ENCODE results near the gene SLC25A40.
A peak's percentile ranks its signal among the peaks of the same experiment; 100 is the strongest.
"Not testable (repeated sequence)": the region's sequence is repeated elsewhere in the genome, so short reads cannot be mapped to it uniquely, and the experiment has no call there.

The SLC25A40 gene

DNA sequence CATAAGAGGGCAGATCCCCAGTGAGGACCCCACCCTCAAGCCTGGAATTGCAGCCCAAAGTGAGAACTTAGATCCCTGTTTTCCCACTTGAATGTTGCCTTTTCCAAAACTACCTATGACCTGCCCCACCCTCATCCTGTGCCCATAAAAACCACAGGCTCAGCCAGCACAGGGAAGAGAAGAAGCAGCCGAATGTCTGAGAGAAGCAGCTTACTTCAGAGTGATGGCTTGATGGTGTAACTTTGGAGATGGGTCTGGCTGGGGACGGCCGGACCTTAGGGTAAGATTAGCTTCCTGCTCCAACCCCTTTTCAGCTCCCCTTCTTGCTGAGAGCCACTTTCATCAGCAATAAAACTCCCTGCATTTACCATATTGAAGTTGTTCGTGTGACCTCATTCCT, 5.7 kb downstream of the SLC25A40 start:
- no peak for DNase-seq

DNA sequence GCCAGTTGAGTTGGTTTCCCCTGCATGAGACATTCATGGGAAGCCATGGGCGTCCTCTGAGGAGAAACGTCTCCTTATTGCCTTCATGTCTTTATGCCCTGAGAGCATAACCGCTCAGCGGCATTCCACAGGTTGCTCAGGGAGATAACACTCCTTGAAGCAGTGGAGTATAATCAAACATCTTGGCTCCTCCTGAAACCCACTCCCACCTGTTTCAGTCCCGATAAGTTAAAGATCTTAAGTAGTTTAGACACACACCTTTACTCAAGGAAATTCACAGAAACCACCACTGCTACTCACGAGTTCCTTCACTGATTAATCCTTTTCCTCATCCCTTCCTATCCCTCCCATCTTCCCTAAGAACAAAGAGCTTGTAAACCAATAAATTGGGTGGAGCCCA, 9.6 kb downstream of the SLC25A40 start:
- not testable (repeated sequence) for DNase-seq

DNA sequence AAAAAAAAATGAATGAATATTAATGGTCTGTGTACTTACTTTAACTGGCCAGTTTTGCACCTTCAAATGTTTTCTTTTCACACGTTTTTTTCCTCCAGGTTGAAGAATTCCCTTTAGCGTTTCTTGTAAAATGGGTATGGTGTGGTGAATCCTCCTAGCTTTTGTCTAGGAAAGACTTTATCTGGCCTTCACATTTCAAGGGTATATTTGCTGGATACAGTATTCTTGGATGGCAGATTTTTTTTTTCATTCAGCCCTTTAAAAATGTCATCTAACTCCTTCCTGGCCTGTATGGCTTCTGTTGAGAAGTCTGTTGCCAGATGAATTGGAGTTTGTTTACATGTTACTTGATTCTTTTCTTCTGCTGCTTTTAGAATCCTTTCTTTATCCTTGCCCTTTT, 10.1 kb downstream of the SLC25A40 start:
- DNase-seq: no peak

DNA sequence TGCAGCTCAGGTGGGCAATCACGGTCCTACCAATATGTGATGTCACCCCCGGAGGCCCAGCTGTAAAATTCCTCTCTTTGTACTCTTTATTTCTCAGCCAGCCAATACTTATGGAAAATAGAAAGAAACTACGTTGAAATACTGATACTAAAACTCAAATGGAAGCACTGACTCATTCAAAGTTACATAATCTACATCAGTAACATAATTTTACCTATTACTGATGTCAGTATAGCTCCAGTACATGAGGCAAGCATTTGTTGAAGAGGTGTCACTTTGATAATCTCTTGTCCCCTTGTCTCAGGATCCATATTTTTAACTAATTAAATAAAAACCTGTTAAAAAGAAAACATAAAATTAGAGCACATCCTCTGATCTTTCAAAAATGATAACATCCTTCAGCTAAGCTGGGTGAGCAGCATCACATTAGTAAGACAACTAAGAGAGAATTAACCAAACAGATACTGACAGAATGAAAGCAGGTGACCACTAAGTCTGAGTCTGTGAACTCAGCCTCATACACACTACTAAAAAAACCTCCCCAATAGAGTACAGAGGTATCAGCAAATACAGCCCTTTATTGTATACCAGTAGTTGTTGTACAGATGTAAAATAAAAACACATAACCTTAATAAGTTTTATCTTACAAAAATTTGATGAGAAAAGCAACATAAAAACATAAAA, 17.6 kb downstream of the SLC25A40 start:
- no peak for DNase-seq

DNA sequence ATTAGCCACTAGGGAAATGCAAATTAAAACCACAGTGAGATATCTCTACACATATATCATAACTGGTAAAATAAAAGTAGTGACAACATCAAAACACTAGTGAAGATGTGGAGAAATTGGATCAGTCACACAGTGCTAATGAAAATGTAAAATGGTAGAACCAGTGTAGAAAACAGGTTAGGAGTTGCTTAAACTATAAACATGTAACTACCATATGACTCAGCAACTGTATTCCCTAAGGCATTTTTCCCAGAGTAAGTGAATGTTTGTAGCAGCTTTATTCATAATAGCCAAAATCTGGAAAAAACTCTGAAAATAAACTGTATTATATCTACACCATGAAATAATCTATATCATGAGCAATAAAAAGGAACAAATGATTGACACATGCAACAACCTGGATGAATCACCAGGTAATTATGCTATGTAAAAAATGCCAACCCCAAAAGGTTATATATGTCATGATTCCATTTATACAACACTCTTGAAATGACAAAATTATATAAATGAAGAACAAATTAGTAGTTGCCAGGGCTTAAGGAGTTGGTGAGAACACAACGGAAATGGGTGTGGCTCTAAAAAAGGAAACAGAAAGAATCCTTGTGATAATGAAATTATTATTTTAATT, 22.8 kb downstream of the SLC25A40 start:
- no peak for DNase-seq

DNA sequence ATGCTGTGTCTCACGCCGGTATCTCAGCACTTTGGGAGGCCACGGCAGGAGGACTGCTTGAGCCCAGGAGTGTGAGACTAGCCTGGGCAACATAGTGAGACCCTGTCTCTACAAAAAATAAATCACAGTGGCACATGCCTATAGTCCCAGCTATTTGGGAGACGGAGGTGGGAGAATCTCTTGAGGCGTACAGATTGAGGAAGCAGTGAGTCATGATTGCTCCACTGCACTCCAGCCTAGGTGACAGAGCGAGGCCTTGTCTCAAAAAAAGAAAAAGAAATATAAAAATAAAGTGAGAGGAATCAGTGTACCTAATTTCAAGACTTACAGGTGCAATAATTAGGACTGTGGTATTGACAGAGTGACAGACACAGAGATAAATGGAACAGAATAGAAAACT, 23.9 kb downstream of the SLC25A40 start:
- DNase-seq: no peak

DNA sequence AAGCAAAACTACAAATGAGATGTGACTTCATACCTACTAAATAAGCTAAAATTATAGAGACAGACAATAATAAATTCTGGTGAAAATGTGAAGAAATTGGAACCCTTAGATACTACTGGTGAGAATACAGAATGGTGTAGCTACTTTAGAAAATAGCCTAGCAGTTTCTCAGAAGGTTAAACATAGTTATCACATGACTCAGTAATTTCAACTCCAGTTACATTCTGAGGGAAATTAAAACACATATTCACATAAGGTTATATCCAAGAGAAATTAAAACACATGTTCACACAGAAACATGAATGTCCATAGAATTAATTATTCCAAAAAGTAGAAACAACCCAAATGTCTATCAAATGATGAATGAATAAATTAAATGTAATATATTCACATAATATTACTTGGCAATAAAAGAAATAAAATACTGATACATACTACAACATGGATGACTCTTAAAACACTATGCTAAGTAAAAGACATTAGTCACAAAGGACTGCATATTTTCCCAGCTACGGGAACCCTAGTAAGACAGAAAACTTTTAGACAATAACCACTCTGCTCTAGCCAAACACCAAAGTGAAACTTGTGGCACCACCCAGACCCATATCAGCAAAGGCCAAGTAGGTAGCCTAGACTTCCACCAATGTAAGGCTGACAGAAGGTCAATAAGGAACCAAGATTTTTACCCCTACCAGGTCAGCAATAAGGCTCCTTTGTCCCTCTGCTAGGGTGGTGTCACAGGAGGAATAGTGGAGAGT, 25.1 kb downstream of the SLC25A40 start:
- no peak for DNase-seq

DNA sequence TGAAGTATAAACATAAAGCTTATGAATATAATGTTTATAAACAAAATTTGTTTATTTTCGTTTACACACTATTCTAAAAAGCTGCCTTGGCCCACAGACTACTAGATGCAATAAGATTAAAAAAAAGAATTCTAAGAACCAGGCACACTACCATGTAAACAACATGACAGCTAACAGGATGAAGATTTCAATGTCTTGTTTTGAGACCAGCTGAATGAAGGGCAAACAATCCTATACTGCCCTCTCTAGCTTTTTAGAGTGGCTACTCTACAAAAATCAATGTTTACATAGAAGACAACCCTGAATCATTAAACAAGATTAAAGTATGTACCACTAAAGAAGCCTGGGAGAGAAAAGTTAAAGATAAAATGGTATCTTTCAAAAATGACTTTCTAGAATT, 38.6 kb downstream of the SLC25A40 start:
- no peak for DNase-seq

DNA sequence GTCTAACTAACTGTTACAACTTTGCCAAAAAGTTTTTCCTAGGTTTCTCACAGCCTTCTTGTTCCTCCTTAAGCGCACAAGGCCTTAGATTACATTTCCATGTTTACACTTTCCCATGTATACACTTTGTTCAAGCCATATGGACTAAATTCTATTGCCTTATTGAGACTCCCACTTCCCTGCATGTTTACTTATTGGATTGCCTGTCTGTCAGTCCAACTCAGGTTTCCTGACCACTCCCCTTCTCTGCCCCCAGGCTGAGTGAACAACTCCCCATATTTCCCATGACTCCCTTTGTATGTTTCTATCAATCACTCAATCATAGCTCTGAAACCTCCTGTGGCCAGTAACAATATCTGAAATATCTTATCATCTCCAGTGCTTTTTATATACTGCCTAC, 43.0 kb downstream of the SLC25A40 start:
- no peak for DNase-seq

DNA sequence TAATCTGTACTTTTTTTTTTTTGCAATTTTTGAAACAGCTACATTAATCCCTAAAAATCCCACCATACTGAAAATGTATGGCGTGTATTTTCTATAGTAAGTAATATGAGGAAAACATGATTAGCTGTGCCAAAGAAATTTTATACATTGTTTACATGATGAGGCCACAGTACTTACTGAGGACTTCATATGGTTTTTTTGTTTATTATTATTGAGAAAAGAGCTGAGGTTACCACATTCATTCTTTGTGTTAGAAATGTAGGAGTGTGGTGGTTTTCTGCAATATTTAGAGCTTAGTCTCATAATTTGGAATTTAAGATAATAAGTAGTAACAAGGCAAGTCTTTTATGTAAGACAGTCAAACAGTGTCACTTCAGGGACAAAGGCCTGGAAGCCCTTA, 45.1 kb downstream of the SLC25A40 start:
- no peak for DNase-seq

DNA sequence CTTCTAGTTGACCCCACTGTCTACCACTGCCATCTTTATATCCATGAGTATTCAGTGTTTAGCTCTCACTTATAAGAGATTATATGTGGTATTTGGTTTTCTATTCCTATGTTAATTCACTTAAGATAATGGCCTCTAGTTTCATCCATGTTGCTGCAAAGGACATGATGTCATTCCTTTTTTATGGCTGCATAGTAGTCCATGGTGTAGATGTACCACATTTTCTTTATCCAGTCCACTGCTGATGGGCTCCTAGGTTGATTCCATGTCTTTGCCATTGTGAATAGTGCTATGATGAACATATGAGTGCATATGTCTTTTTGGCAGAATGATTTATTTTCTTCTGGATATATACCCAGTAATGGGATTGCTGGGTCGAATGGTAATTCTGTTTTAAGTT, 47.8 kb downstream of the SLC25A40 start:
- not testable (repeated sequence) for DNase-seq

DNA sequence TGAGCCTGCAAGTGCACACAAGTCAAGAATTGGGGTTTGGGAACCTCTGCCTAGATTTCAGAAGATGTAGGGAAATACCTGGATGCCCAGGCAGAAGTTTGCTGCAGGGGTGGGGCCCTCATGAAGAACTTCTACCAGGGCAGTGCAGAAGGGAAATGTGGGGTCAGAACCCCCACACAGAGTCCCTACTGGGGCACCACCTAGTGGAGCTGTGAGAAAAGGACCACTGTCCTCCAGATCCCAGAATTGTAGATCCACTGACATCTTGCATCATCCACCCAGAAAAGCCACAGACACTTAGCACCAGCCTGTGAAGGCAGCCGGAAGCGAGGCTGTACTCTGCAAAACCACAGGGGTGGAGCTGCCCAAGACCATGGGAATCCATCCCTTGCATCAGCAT, 50.8 kb downstream of the SLC25A40 start:
- DNase-seq: not testable (repeated sequence)

DNA sequence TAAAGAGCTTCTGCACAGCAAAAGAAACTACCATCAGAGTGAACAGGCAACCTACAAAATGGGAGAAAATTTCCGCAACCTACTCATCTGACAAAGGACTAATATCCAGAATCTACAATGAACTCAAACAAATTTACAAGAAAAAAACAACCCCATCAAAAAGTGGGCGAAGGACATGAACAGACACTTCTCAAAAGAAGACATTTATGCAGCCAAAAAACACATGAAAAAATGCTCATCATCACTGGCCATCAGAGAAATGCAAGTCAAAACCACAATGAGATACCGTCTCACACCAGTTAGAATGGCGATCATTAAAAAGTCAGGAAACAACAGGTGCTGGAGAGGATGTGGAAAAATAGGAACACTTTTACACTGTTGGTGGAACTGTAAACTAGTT, 54.1 kb downstream of the SLC25A40 start:
- not testable (repeated sequence) for DNase-seq

DNA sequence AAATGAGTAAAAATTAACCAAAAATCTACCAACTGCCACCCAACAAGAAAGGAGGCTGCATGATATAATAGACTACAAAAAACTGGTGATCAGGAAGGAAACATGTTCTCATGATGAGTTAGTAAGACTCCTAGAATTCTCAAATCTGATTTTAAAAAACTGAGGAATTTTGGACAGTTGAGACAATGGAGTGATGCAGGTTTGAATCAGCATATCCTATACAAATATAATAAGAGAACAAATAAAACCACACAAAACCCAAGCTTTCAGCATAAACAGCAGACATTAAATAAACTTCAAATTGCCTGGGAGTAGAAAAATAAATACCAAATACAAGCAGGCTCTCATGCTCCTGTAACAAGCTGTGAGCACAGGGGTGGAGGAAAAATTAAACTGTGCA, 57.8 kb downstream of the SLC25A40 start:
- no peak for DNase-seq

DNA sequence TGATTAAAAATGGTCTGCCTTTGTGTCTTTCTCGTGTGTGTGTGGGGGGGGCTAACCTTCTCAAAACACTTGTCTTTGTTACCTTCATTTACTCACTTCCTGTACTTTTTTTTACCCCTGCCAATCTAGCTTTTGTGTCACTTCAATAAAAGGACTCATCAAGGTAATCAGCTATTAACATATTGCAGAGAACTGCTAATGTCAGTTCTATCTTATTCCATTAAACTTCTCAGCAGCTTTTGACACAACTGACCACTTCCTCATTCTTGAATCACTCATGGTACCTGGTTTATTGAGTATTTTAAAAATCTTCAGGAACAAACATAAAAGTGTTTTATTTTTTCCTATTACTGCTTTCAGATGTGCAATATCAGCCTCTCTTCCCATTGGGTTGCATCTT, 59.8 kb downstream of the SLC25A40 start:
- peak in 1 of 2 experiments; percentile 30 for DNase-seq

DNA sequence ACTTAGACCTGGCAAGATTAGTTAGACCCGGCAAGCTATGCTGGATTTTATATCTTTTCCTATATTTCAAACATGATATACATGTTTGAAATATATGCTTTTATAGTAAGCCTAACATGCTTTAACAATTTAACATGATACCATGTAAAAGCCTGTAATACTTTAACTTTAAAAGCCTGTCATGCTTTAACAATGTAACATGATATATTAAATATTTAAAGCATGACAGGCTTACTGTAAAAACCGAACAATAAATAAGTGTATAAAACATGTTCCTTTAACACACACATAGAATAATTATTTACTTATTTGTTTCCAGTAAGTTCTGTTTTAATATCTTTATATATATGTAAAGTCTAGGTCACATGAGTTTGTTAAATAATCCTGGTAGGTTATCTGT, 65.4 kb downstream of the SLC25A40 start:
- no peak for DNase-seq

DNA sequence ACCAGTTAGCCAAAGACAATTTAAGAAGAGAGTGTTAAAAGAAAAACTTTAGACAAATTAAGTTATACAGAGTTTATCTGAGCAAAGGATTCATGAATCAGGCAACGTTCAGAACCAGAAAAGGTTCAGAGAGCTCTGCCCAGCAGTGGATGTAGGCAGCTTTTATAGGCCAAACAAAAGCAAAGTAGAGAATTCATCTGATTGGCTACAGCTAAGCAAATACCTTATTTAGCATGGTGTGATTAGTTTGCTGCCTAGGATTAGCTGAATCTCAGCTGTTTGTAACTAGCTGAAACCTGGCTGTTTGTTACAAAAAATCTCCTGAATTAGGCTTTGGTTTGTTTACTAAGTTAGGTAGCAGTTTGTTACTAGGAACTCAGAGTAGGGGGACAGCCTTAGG, 66.0 kb downstream of the SLC25A40 start:
- no peak for DNase-seq

DNA sequence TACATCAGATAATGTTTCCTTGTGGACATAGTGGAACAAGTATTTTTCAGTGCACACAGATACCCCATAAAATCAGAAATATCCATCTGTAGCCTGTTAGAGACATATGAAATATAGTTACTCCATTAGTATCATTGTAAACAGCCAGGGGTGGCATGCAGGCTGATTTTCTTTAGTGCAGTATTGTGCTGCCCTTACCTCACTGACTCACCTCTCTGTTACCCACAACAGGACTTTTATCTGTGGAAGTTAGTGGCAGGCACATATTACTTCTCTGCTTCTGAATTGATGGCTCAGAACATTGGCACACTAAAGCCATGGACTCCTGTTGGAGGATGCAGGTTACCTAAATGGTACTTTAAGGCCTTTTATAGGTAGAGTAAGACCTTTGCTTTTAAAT, 70.0 kb downstream of the SLC25A40 start:
- DNase-seq: no peak

DNA sequence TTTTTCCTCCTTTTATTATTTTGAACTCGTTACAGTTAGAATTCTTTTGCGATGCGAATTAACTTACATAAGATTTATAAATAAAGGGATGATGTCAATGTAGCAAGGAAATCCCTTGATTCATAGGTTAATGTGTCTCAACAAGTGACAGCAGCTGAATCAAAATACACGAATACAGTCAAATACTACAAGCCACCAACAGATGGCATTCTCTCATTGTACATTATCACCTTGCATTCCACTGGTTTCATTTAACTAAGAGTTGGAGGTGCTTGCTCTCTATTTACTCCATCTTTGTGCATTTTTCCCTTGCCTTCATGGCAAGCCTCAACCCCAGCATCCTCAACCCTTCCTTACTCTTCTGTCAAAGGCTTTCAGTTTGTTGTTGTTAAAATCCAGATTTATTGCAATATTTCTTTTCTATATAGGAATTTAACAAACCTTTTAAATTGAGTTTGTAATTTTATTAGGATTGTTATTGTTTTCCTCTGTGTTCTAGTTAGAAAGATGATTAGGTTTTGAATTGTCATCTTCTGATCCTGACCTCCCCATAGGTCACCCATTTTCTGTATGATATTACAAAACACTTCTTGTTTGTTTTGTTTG, 78.3 kb downstream of the SLC25A40 start:
- DNase-seq: peak; percentile 69 to 84

DNA sequence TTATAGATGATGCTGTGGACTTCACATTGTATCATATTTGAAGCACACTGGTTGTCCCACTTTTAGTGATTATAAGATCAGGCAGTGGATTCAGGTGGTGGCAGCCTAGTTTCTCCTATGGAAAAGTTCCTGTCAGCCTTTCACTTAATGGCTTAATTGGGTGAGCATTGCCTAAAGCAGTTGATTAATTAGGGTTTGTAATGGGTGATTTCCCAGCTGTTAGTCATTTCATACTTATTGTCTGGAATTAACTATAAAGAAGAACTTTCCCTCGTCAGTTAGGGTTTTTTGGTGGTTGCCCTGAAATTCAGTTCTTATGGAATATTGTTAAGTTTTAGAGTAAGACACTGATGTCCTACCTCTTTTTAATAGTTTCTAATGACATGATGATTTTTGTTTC, 78.8 kb downstream of the SLC25A40 start:
- no peak for DNase-seq

DNA sequence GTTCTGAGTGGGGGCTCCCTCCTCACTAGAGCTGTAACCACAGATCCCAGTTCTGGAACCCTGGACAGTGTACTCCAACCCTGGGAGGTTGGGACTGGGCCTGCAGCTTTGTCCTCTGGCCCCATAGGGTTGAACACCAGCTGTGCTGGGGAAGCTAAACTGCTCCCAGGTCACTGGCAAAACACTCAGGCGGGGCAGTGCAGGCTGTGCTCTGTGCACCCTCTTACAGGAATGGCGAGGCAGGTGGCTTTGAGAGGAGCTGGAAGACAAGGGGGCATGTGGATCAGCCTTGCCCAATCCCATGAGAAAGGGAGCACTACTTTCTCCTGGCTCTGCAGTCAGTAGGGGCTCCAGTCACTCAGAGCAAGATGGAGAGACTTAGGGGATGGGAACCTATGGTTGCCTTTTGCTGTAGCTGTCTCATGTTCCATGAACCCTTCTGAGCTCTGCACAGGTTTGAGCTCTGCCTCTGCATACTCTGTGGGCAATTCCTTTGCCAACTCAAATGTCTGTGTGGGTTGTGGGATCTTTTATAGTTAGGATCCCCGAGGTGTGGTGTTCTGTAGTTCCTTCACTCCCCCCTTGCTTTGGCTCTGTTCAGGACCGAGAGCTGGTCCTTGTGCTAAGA, 90.7 kb downstream of the SLC25A40 start:
- no peak for DNase-seq

DNA sequence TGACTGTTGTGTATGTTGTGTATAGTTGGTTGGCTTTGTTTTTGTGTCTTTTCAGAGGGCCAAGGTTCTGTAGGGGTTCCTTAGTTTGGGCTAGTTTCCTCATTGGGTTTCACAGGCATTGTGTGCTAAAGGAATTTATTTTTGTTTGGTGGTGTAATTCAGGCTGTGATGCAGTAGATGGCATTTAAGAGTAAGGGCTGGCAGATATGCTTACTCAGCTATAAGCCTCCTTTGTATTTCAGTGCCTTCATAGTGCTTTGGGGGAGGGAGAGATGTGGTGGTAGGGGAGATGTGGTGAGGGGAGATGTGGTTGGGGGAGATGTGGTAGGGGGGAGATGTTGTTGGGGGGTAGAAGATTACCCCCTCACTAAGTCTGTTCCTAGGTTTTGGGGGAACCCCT, 91.7 kb downstream of the SLC25A40 start:
- DNase-seq: peak in 1 of 2 experiments; percentile 25

All from Kasumi-1 (cell line).